Suprapubic skin (tissue), 3 donors: Measurements from ENCODE around the gene HBS1L.

Experiments
- EP300 ChIP-seq: sonication (generic); formaldehyde crosslinking; IDR thresholded peaks from one replicate; pipeline ENCODE4 v1.6.1; 2017; ENCODE audit warnings: antibody characterized with exemption
- POLR2A ChIP-seq, 2 donors: fragments of 450-650 bp; IDR thresholded peaks; one replicate each; pipeline ENCODE4 v1.6.1; 2017; ENCODE audit warnings: antibody characterized with exemption in 2 of 2, mild to moderate bottlenecking in 2 of 2, moderate library complexity in 2 of 2
- TF ChIP-seq, protein P1 (sequence below), 2 donors: fragments of 200-600 bp in 1 of 2; fragments of 450-650 bp in 1 of 2; sonication (generic) in 1 of 2; IDR thresholded peaks; one replicate each; pipeline ENCODE4 v1.5.1; 2016 to 2019; ENCODE audit warnings: antibody characterized with exemption in 2 of 2, mild to moderate bottlenecking in 1 of 2, moderate library complexity in 1 of 2

- TF ChIP-seq EP300 (no peak), POLR2A (IDR thresholded peaks at IDR 0.05) (no peak)
- TF ChIP-seq, protein P1, sequence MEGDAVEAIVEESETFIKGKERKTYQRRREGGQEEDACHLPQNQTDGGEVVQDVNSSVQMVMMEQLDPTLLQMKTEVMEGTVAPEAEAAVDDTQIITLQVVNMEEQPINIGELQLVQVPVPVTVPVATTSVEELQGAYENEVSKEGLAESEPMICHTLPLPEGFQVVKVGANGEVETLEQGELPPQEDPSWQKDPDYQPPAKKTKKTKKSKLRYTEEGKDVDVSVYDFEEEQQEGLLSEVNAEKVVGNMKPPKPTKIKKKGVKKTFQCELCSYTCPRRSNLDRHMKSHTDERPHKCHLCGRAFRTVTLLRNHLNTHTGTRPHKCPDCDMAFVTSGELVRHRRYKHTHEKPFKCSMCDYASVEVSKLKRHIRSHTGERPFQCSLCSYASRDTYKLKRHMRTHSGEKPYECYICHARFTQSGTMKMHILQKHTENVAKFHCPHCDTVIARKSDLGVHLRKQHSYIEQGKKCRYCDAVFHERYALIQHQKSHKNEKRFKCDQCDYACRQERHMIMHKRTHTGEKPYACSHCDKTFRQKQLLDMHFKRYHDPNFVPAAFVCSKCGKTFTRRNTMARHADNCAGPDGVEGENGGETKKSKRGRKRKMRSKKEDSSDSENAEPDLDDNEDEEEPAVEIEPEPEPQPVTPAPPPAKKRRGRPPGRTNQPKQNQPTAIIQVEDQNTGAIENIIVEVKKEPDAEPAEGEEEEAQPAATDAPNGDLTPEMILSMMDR (IDR thresholded peaks at IDR 0.05): no peak
These were observed 55.5 kb downstream of the HBS1L start for GRCh38 chr6:134999107-134999506.
